GM13977 (cell line): ENCODE results near the gene MKX.

ENCODE experiments used
- DNase-seq: peaks from one replicate; pipeline ENCODE4 v3.0.0; 2012; ENCODE audit warnings: low spot score
- in situ Hi-C: fragments of 300-500 bp; cut with MboI; formaldehyde crosslinking; loops from one replicate; pipeline ENCODE4 v1.12.0; 2022; ENCODE audit warnings: low sequenced_read_pairs, low pct_unique_long_range_greater_than_20kb, mixed read lengths, inconsistent platforms; ENCODE audit not compliant: unreplicated experiment
- TF ChIP-seq, protein P1 (sequence below): IDR thresholded peaks from 2 replicates; pipeline ENCODE4 v1.5.1; 2012; ENCODE audit warnings: mild to moderate bottlenecking, control low read depth; ENCODE audit not compliant: insufficient read depth; ENCODE audit errors: extremely low read depth, missing control alignments

MKX gene

DNA sequence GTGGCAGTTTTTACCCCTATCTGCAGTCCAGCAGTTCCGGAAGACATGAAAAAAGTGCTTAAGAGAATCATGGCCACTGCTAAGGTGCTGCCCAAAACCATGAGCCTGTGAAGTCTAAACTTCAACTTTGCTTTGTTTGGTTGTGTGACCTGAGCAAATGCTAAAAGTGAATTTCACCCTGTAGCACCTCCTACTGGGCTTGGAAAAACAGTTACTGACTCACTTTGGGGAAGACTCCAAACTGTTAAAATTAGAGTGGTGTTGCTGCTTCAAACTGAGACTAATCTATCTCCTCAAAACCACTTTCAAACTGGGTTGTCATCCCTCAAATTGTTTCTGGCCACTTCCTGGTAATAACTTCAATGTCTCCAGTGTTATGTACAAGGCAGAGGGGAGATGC is 21.3 kb downstream of the MKX start:
- DNase-seq = no peak
- TF ChIP-seq, protein P1, sequence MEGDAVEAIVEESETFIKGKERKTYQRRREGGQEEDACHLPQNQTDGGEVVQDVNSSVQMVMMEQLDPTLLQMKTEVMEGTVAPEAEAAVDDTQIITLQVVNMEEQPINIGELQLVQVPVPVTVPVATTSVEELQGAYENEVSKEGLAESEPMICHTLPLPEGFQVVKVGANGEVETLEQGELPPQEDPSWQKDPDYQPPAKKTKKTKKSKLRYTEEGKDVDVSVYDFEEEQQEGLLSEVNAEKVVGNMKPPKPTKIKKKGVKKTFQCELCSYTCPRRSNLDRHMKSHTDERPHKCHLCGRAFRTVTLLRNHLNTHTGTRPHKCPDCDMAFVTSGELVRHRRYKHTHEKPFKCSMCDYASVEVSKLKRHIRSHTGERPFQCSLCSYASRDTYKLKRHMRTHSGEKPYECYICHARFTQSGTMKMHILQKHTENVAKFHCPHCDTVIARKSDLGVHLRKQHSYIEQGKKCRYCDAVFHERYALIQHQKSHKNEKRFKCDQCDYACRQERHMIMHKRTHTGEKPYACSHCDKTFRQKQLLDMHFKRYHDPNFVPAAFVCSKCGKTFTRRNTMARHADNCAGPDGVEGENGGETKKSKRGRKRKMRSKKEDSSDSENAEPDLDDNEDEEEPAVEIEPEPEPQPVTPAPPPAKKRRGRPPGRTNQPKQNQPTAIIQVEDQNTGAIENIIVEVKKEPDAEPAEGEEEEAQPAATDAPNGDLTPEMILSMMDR = peak; percentile 12
- in situ Hi-C loops = no loop called here

DNA sequence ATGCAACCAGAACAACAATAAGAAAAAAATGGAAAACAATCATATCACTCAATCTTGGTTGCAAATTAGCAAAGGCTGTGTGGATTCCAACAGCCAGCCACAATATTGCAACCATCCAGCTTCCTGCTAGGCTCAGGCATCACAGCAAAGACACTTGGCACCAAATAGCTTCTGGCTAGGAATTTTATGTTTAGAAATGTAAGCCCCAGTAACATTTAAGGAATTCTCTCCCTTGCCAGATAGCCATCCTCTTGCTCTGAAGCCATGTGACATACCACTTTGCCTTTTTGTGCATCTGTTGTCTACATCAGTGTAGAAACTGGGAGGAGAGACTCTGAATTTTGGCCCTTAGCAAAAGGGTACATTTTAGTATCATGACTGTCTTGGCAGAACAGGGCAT is 22.2 kb downstream of the MKX start:
- no peak for DNase-seq
- in situ Hi-C loops = no loop called here
- TF ChIP-seq, protein P1 = no peak

DNA sequence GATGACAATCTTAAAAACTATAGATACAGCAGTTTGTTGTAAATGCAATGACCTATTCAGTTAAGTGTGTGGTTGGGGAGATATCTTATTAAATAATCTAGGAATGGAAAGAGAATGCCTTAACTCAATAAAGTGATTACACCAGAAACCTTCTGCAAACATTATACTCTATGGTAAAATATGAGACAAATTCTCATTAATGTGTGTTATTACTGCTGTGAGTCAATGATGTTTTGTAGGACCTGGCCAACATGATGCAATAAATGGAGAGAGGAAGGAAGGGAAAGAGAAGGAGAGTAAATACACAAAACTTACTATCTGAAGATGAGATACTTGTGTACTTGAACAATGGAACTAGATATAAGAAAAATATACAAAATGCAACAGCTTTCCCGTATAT is 25.1 kb downstream of the MKX start:
- in situ Hi-C loops = no loop called here
- no peak for DNase-seq
- TF ChIP-seq, protein P1 = no peak

DNA sequence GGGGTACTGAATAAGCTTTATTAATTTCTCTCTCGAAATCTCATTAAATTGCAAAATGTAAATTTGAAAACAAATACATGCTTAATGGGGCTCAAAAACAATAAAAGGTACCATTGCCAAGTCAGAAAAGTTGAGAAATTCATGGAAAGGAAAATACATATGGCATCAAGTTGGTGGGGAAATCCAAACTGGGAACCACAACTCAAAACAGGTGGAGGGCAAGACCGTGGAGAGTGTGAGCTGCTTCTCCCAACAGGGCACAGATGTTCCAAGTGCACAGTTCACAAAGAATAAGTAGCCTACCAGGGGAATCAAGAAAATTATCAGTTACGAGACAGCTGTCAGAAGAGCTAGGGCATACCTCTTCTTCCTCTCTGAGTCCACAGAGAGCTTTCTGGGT is 26.6 kb downstream of the MKX start:
- TF ChIP-seq, protein P1 = no peak
- in situ Hi-C loops = no loop called here
- DNase-seq = no peak

DNA sequence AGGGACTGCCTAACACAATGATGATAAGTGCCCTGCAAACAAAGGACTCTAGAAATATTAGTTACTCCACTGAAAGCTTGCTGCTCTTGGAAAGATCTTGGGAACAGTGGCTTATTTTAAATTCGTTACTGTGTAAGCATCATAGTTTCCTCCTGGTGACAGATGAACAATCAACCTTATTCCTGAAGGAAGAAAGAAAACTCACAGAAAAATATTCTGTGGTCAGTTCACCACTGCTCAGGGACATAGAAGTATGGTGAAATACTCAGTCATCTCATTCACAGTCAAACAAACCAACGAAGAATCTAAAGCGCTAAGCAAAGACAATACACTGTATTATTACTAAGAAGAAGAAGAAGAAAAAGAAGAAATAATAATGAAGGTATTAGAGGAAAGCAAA is 27.8 kb downstream of the MKX start:
- no peak for DNase-seq
- in situ Hi-C loops = no loop called here
- TF ChIP-seq, protein P1 = no peak

DNA sequence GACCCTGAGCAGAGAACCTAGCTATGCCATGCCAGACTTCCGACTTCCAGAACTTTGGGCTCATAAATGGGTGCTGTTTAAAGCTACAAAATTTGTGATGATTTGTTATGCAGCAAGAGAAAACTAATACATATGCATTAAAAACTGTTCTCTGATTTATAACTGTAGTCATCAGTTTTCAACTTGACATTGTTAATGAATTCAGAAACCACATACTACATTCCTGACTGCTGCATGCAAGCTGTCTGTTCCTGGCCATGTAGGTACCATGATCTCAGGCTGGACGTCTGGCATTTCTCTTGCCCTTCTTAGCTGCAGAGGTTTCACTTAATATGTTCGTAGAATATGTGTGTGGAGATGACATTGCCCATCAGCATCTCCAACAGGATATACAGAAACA is 28.4 kb downstream of the MKX start:
- TF ChIP-seq, protein P1 = no peak
- DNase-seq = no peak
- in situ Hi-C loops = no loop called here

DNA sequence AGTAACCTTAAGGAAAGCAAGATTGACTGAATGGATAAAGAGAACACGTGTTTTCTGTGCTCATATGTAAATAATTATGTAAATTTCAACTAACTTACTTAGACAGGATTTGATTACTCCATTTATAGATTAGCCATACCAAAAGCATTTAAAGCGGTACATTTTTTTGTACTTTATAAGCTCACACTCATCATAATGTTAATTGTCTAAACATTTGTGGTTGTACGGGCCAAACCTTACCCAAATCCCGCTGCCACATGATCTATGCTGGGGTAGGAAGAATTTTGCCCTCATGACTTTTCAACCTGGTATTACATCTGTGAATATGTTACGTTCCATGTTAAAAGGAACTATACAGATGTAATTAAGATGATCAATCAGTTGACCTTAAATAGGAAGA is 29.1 kb downstream of the MKX start:
- in situ Hi-C loops = no loop called here
- TF ChIP-seq, protein P1 = no peak
- DNase-seq = no peak
